IMR-90 (cell line): ENCODE measurements around the gene SPATS2L. TPM values are rescaled to one million over a fixed set of nuclear protein-coding genes. Genes with fewer than 3 reads are reported as not detected.

Experiments used
- ATAC-seq: fragments of 200-7000 bp; cut with Tn5 transposase; 2 replicates; pipeline ENCODE4 v1.9.1; 2020; ENCODE audit warnings: low read depth, mild to moderate bottlenecking, moderate library complexity
- BruUV-seq: library from RNA; stranded (reverse); fragments of 400-500 nt; replicated peaks from 2 replicates; lab custom pipeline; 2021; lab: Mats Ljungman, UMichigan
- CTCF ChIA-PET: fragments of 300-600 bp; formaldehyde crosslinking; extraction: SDS; loops from one replicate; lab custom pipeline; 2021; ENCODE audit warnings: antibody characterized with exemption; lab: Yijun Ruan, JAX
- POLR2A ChIA-PET: fragments of 300-600 bp; sonication (Branson Sonifier 250); formaldehyde crosslinking; loops from one replicate; lab custom pipeline; 2022; ENCODE audit warnings: antibody characterized with exemption; ENCODE audit not compliant: unreplicated experiment; lab: Charles Lee
- DNase-seq: peaks from one replicate; pipeline ENCODE4 v3.0.0; 2013
- H2AFZ ChIP-seq: replicated peaks from 2 replicates; pipeline ENCODE3; 2013; ENCODE audit warnings: low read length, mild to moderate bottlenecking; ENCODE audit not compliant: poor library complexity
- H2AK5ac ChIP-seq: 2 replicates; pipeline ENCODE4 v1.6.1; 2013; ENCODE audit warnings: low read depth, low read length, inconsistent platforms
- H2AK9ac ChIP-seq: replicated peaks from 2 replicates; pipeline ENCODE3; 2013; ENCODE audit warnings: mild to moderate bottlenecking, low read depth, low read length, moderate library complexity; ENCODE audit not compliant: poor library complexity
- H2BK120ac ChIP-seq: 2 replicates; pipeline ENCODE4 v1.6.1; 2013; ENCODE audit warnings: low read depth, low read length, inconsistent platforms
- H2BK15ac ChIP-seq: 3 replicates; pipeline ENCODE4 v1.6.1; 2013; ENCODE audit warnings: low read depth, low read length, inconsistent platforms
- H2BK20ac ChIP-seq: 2 replicates; pipeline ENCODE4 v1.6.1; 2013; ENCODE audit warnings: low read depth, mild to moderate bottlenecking, inconsistent platforms, low read length, moderate library complexity
- H2BK5ac ChIP-seq: 2 replicates; pipeline ENCODE4 v1.6.1; 2013; ENCODE audit warnings: mild to moderate bottlenecking, low read depth, low read length, inconsistent platforms; ENCODE audit not compliant: poor library complexity, severe bottlenecking
- H3K14ac ChIP-seq: replicated peaks from 2 replicates; pipeline ENCODE4 v1.6.1; 2013; ENCODE audit warnings: low read depth, low read length, inconsistent platforms
- H3K18ac ChIP-seq: 2 replicates; pipeline ENCODE4 v1.6.1; 2013; ENCODE audit warnings: low read depth, low read length, control low read depth
- H3K23ac ChIP-seq: 2 replicates; pipeline ENCODE4 v1.6.1; 2013; ENCODE audit warnings: low read depth, low read length, inconsistent platforms
- H3K27ac ChIP-seq: 2 replicates; pipeline ENCODE4 v1.5.1; 2013; ENCODE audit warnings: mild to moderate bottlenecking, control low read depth, low read length; ENCODE audit not compliant: insufficient read depth
- H3K27me3 ChIP-seq: 2 replicates; pipeline ENCODE4 v1.6.1; 2013; ENCODE audit warnings: low read length; ENCODE audit not compliant: control insufficient read depth, insufficient read depth
- H3K36me3 ChIP-seq: 2 replicates; pipeline ENCODE4 v1.6.1; 2013; ENCODE audit warnings: low read length, mixed read lengths; ENCODE audit not compliant: control insufficient read depth, insufficient read depth
- H3K4ac ChIP-seq: 2 replicates; pipeline ENCODE4 v1.6.1; 2013; ENCODE audit warnings: low read depth, low read length, inconsistent platforms
- H3K4me1 ChIP-seq: 2 replicates; pipeline ENCODE4 v1.6.1; 2013; ENCODE audit warnings: low read length, mixed read lengths; ENCODE audit not compliant: control insufficient read depth, insufficient read depth
- H3K4me2 ChIP-seq: 2 replicates; pipeline ENCODE4 v1.6.1; 2013; ENCODE audit warnings: low read depth, mild to moderate bottlenecking, control low read depth, low read length, moderate library complexity
- H3K4me3 ChIP-seq: 2 replicates; pipeline ENCODE4 v1.5.1; 2013; ENCODE audit warnings: low read depth, mild to moderate bottlenecking, control low read depth, low read length, moderate library complexity; ENCODE audit not compliant: insufficient read depth
- H3K56ac ChIP-seq: 2 replicates; pipeline ENCODE4 v1.6.1; 2013; ENCODE audit warnings: low read length, inconsistent platforms; ENCODE audit not compliant: insufficient read depth; ENCODE audit errors: extremely low read depth
- H3K79me1 ChIP-seq, 2 experiments: 2 replicates each; pipeline ENCODE4 v1.6.1; 2013; ENCODE audit warnings: low read length in 2 of 2, inconsistent platforms in 1 of 2, low read depth in 1 of 2
- H3K9ac ChIP-seq: 2 replicates; pipeline ENCODE4 v1.6.1; 2013; ENCODE audit warnings: low read depth, low read length, control low read depth
- H3K9me1 ChIP-seq: 2 replicates; pipeline ENCODE4 v1.6.1; 2013; ENCODE audit warnings: low read length, inconsistent platforms; ENCODE audit not compliant: insufficient read depth
- H3K9me3 ChIP-seq: 2 replicates; pipeline ENCODE4 v1.6.1; 2013; ENCODE audit warnings: low read length; ENCODE audit not compliant: control insufficient read depth, insufficient read depth
- H4K20me1 ChIP-seq: 2 replicates; pipeline ENCODE4 v1.6.1; 2013; ENCODE audit warnings: low read length, inconsistent platforms; ENCODE audit not compliant: insufficient read depth
- H4K5ac ChIP-seq: 2 replicates; pipeline ENCODE4 v1.6.1; 2013; ENCODE audit warnings: mild to moderate bottlenecking, low read depth, low read length, control low read depth
- H4K8ac ChIP-seq, 2 experiments: 2 replicates each; pipeline ENCODE4 v1.6.1; 2013; ENCODE audit warnings: low read depth in 2 of 2, low read length in 2 of 2, control low read depth in 1 of 2, inconsistent platforms in 1 of 2
- H4K91ac ChIP-seq: 2 replicates; pipeline ENCODE4 v1.6.1; 2013; ENCODE audit warnings: low read depth, low read length, inconsistent platforms; ENCODE audit not compliant: insufficient read depth
- BHLHE40 ChIP-seq: fragments of 150-350 bp; IDR thresholded peaks from 2 replicates; pipeline ENCODE4 v1.6.1; 2016; ENCODE audit warnings: mild to moderate bottlenecking, low read depth, low read length
- CEBPB ChIP-seq: IDR thresholded peaks from 2 replicates; pipeline ENCODE4 v1.6.1; 2012; ENCODE audit warnings: low read depth, low read length, improper control_type of control experiment
- FOS ChIP-seq: fragments of 150-350 bp; IDR thresholded peaks from 2 replicates; pipeline ENCODE4 v1.6.1; 2016; ENCODE audit warnings: low read depth, low read length
- MAFK ChIP-seq: IDR thresholded peaks from 2 replicates; pipeline ENCODE4 v1.6.1; 2012; ENCODE audit warnings: low read depth, low read length, improper control_type of control experiment
- MAZ ChIP-seq: IDR thresholded peaks from 2 replicates; pipeline ENCODE4 v1.6.1; 2012; ENCODE audit warnings: low read depth, mild to moderate bottlenecking, low read length, improper control_type of control experiment, moderate library complexity, borderline replicate concordance
- MXI1 ChIP-seq: IDR thresholded peaks from 2 replicates; pipeline ENCODE4 v1.6.1; 2012; ENCODE audit warnings: low read depth, mild to moderate bottlenecking, low read length, moderate library complexity, borderline replicate concordance
- NFE2L2 ChIP-seq: fragments of 150-350 bp; IDR thresholded peaks from 2 replicates; pipeline ENCODE4 v1.6.1; 2016; ENCODE audit warnings: low read depth, mild to moderate bottlenecking, low read length
- POLR2A ChIP-seq: IDR thresholded peaks from 2 replicates; pipeline ENCODE4 v1.6.1; 2012; ENCODE audit warnings: mild to moderate bottlenecking, low read depth, low read length
- RAD21 ChIP-seq: IDR thresholded peaks from 2 replicates; pipeline ENCODE4 v1.6.1; 2012; ENCODE audit warnings: low read length, improper control_type of control experiment
- RCOR1 ChIP-seq: IDR thresholded peaks from 2 replicates; pipeline ENCODE4 v1.6.1; 2012; ENCODE audit warnings: mild to moderate bottlenecking, low read length, improper control_type of control experiment; ENCODE audit not compliant: insufficient replicate concordance
- SMC3 ChIP-seq: fragments of 150-350 bp; IDR thresholded peaks from 2 replicates; pipeline ENCODE4 v1.6.1; 2016; ENCODE audit warnings: low read depth, mild to moderate bottlenecking, antibody characterized with exemption, low read length, moderate library complexity
- WGBS, 2 experiments: methylation state at CpG; one replicate each; pipeline versions ENCODE4 v1.1.5 to v1.1.7; 2013; ENCODE audit warnings: missing lambda C conversion rate in 2 of 2; ENCODE audit not compliant: insufficient read length in 1 of 2; ENCODE audit errors: extremely low coverage in 2 of 2; 5-methylcytosine and 5-hydroxymethylcytosine counted together
- dilution Hi-C: fragments of 300-500 bp; cut with HindIII; formaldehyde crosslinking; loops from one replicate; pipeline ENCODE4 v1.14.3; 2018; ENCODE audit warnings: low sequenced_read_pairs; ENCODE audit not compliant: unreplicated experiment
- in situ Hi-C: fragments of 300-500 bp; cut with MboI; formaldehyde crosslinking; loops from 3 replicates; pipeline ENCODE4 v1.14.3; 2019; ENCODE audit warnings: low sequenced_read_pairs, inconsistent platforms, mixed read lengths
- intact Hi-C: fragments of 100-400 bp; cut with micrococcal nuclease; formaldehyde crosslinking; loops from 2 replicates; pipeline ENCODE4 v1.10.0; 2022
- polyA plus RNA-seq, 3 experiments: library from polyadenylated mRNA; depleted of rRNA; stranded (reverse); fragments of >200 nt; gene quantifications; 2 replicates each; pipeline ENCODE4 v1.2.3, GENCODE V29; 2012; ENCODE audit warnings: low replicate concordance in 1 of 3
- total RNA-seq: library from RNA; depleted of rRNA; stranded (reverse); fragments of >200 nt; gene quantifications from 2 replicates; pipeline ENCODE4 v1.2.3, GENCODE V29; 2012
- TF ChIP-seq, protein P1 (sequence below): fragments of 150-350 bp; IDR thresholded peaks from 2 replicates; pipeline ENCODE4 v1.6.1; 2016; ENCODE audit warnings: low read depth, mild to moderate bottlenecking, low read length, moderate library complexity, borderline replicate concordance
- TF ChIP-seq, protein P2 (sequence below): fragments of 150-350 bp; IDR thresholded peaks from 2 replicates; pipeline ENCODE4 v1.6.1; 2017; ENCODE audit warnings: mild to moderate bottlenecking, antibody characterized with exemption, low read length, low read depth
- TF ChIP-seq, protein P3 (sequence below): conservative IDR thresholded peaks from 2 replicates; pipeline ENCODE4 v1.5.1; 2012; ENCODE audit warnings: mild to moderate bottlenecking, low read depth, low read length, improper control_type of control experiment

SPATS2L gene
- total and polyA plus RNA-seq, 2 of the 4 experiments (the other 2 are of a cell fraction): 118 to 155 TPM

DNA sequence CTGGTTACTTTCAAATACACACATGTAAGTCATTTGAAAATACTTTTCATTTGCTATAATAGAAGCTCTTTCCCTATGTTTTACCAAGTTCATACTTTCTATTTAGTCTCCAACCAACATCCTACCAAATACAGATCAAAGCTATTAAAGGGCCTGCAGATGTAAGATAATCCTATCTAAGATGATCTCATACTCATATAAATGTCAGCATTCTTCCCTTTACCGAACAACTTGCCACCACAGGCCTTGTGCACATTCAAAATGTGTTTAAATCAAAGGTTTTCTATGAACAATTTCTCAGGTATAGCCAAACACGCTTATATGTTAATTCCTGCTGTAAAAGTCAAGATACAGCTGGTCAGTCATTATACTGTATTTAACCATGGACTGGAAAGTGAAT is 180.0 kb downstream of the SPATS2L start:
- no peak overlapping the region for H2BK120ac ChIP-seq
- no peak overlapping the region for H2AK5ac ChIP-seq
- no peak overlapping the region for H4K91ac ChIP-seq
- H3K4me2 ChIP-seq: peak overlapping the region; percentile 56
- dilution Hi-C loops (no loop called here), intact Hi-C loops (no loop called here), in situ Hi-C loops (no loop called here)
- H4K20me1 ChIP-seq: no peaks in the 10 kb centered on the region
- peaks cover 6% of the 10 kb centered on the region for H3K4me1 ChIP-seq
- H3K9me1 ChIP-seq: no peaks in the 10 kb centered on the region
- CTCF ChIA-PET: interaction anchor here (0.6 to 0.9 kb wide), 2 partner anchors 217 to 458 kb away, joined by 3 read pairs; no protein-coding TSS in a partner anchor
- H3K9me3 ChIP-seq: no peaks in the 10 kb centered on the region
- no peaks in the 10 kb centered on the region for H3K79me1 ChIP-seq
- peak overlapping the region; percentile 11 for H2BK5ac ChIP-seq
- no peak overlapping the region for H3K23ac ChIP-seq
- no TSS peak for BruUV-seq
- H3K36me3 ChIP-seq: peaks cover 15% of the 10 kb centered on the region
- no peaks in the 10 kb centered on the region for H3K27me3 ChIP-seq
- no peak overlapping the region for H4K5ac ChIP-seq
- TF ChIP-seq, protein P1, sequence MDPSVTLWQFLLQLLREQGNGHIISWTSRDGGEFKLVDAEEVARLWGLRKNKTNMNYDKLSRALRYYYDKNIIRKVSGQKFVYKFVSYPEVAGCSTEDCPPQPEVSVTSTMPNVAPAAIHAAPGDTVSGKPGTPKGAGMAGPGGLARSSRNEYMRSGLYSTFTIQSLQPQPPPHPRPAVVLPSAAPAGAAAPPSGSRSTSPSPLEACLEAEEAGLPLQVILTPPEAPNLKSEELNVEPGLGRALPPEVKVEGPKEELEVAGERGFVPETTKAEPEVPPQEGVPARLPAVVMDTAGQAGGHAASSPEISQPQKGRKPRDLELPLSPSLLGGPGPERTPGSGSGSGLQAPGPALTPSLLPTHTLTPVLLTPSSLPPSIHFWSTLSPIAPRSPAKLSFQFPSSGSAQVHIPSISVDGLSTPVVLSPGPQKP: no peak
- no peak for TF ChIP-seq SMC3
- TF ChIP-seq MAFK: no peak
- TF ChIP-seq FOS: no peak
- TF ChIP-seq MAZ: no peak
- TF ChIP-seq POLR2A: no peak
- TF ChIP-seq BHLHE40: no peak
- no peak for TF ChIP-seq RAD21
- TF ChIP-seq NFE2L2: no peak
- no peak for TF ChIP-seq RCOR1
- no peak for TF ChIP-seq MXI1
- no peak for TF ChIP-seq CEBPB
- TF ChIP-seq, protein P2, sequence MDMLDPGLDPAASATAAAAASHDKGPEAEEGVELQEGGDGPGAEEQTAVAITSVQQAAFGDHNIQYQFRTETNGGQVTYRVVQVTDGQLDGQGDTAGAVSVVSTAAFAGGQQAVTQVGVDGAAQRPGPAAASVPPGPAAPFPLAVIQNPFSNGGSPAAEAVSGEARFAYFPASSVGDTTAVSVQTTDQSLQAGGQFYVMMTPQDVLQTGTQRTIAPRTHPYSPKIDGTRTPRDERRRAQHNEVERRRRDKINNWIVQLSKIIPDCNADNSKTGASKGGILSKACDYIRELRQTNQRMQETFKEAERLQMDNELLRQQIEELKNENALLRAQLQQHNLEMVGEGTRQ: no peak
- TF ChIP-seq, protein P3, sequence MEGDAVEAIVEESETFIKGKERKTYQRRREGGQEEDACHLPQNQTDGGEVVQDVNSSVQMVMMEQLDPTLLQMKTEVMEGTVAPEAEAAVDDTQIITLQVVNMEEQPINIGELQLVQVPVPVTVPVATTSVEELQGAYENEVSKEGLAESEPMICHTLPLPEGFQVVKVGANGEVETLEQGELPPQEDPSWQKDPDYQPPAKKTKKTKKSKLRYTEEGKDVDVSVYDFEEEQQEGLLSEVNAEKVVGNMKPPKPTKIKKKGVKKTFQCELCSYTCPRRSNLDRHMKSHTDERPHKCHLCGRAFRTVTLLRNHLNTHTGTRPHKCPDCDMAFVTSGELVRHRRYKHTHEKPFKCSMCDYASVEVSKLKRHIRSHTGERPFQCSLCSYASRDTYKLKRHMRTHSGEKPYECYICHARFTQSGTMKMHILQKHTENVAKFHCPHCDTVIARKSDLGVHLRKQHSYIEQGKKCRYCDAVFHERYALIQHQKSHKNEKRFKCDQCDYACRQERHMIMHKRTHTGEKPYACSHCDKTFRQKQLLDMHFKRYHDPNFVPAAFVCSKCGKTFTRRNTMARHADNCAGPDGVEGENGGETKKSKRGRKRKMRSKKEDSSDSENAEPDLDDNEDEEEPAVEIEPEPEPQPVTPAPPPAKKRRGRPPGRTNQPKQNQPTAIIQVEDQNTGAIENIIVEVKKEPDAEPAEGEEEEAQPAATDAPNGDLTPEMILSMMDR: no peak
- H3K4ac ChIP-seq: no peak overlapping the region
- no peak overlapping the region; the same call in 1 of the 2 replicates for H3K27ac ChIP-seq
- H3K4me3 ChIP-seq: no peak overlapping the region
- no peak overlapping the region for H2AFZ ChIP-seq
- no peak overlapping the region for H3K9ac ChIP-seq
- no peak overlapping the region for H3K18ac ChIP-seq
- ATAC-seq (peak; percentile 72), DNase-seq (peak; percentile 51)
- POLR2A ChIA-PET: no interaction called here
- H2BK15ac ChIP-seq: no peak overlapping the region
- H2BK20ac ChIP-seq: no peak overlapping the region
- 0 out of 4 replicates have a peak overlapping the region, but pooled peaks of 1 of the 2 experiments have one; percentile 13 for H4K8ac ChIP-seq
- H2AK9ac ChIP-seq: no peak overlapping the region
- H3K14ac ChIP-seq: no peak overlapping the region
- H3K56ac ChIP-seq: no peak overlapping the region
- WGBS, 2 experiments: no CpG with 5 or more reads among the region's 2 CpGs
